HCT116 (cell line): ENCODE measurements around the gene PTGIR.

Experiments used
- CEBPB ChIP-seq: IDR thresholded peaks from 2 replicates; pipeline ENCODE4 v1.6.1; 2012; ENCODE audit warnings: low read depth
- EZH2 ChIP-seq: fragments of 200-600 bp; sonication (generic); IDR thresholded peaks from 2 replicates; pipeline ENCODE4 v1.6.1; 2017; ENCODE audit warnings: antibody characterized with exemption, mixed run types
- POLR2A ChIP-seq: IDR thresholded peaks from 2 replicates; pipeline ENCODE4 v1.7.0; 2011; ENCODE audit warnings: borderline replicate concordance; ENCODE audit not compliant: insufficient read depth, insufficient read length; ENCODE audit errors: extremely low read depth
- POLR2AphosphoS5 ChIP-seq: IDR thresholded peaks from 2 replicates; pipeline ENCODE4 v1.6.1; 2011; ENCODE audit warnings: mild to moderate bottlenecking, low read depth, low read length, moderate library complexity
- RAD21 ChIP-seq: IDR thresholded peaks from 2 replicates; pipeline ENCODE4 v1.6.1; 2012; ENCODE audit warnings: low read depth, mild to moderate bottlenecking
- SIN3A ChIP-seq: IDR thresholded peaks from 2 replicates; pipeline ENCODE4 v1.6.1; 2012; ENCODE audit warnings: low read depth
- ZNF274 ChIP-seq: fragments of 200-500 bp; sonication (Bioruptor generic); IDR thresholded peaks from 2 replicates; pipeline ENCODE4 v1.6.1; 2014; ENCODE audit warnings: mild to moderate bottlenecking, low read depth, low read length, inconsistent platforms
- TF ChIP-seq, protein P1 (sequence below): IDR thresholded peaks from 2 replicates; pipeline ENCODE4 v1.6.1; 2012
- TF ChIP-seq, protein P2 (sequence below): IDR thresholded peaks from 2 replicates; pipeline ENCODE4 v1.6.1; 2012
- TF ChIP-seq, protein P3 (sequence below): IDR thresholded peaks from 2 replicates; pipeline ENCODE4 v1.6.1; 2012; ENCODE audit warnings: low read depth
- TF ChIP-seq, protein P4 (sequence below), 3 experiments: fragments of 200-600 bp in 1 of 3; sonication (generic) in 1 of 3; IDR thresholded peaks in 2 of 3; conservative IDR thresholded peaks in 1 of 3; 2 replicates each; pipeline ENCODE4 v1.5.1; 2012 to 2017; ENCODE audit warnings: low read depth in 2 of 3, low read length in 2 of 3, antibody characterized with exemption in 1 of 3, borderline replicate concordance in 1 of 3, control low read depth in 1 of 3, mild to moderate bottlenecking in 1 of 3, mixed read lengths in 1 of 3, mixed run types in 1 of 3, moderate library complexity in 1 of 3; ENCODE audit not compliant: insufficient read depth in 1 of 3

DNA sequence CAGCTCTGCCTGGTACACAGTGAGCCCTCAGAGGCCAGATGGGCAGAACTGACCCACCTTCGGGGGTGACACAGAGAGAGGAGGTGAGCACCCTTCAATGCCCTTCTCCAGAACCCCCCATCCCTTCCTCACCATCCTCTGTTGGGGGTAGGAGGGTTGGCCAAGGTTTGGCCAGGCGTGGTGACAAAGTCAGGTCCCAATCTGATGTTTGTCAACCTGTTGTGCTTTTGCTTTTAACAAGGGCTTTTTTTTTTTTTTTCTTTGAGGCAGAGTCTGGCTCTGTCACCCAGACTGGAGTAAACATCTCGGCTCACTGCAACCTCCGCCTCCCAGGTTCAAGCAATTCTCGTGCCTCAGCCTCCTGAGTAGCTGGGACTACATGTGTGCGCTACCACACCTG lies 7.3 kb downstream of the PTGIR start:
- no peak for TF ChIP-seq POLR2A
- TF ChIP-seq, protein P1, sequence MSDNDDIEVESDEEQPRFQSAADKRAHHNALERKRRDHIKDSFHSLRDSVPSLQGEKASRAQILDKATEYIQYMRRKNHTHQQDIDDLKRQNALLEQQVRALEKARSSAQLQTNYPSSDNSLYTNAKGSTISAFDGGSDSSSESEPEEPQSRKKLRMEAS, result no peak
- no peak for TF ChIP-seq CEBPB
- TF ChIP-seq POLR2AphosphoS5, result no peak
- TF ChIP-seq, protein P2, sequence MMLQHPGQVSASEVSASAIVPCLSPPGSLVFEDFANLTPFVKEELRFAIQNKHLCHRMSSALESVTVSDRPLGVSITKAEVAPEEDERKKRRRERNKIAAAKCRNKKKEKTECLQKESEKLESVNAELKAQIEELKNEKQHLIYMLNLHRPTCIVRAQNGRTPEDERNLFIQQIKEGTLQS, result no peak
- TF ChIP-seq, protein P3, sequence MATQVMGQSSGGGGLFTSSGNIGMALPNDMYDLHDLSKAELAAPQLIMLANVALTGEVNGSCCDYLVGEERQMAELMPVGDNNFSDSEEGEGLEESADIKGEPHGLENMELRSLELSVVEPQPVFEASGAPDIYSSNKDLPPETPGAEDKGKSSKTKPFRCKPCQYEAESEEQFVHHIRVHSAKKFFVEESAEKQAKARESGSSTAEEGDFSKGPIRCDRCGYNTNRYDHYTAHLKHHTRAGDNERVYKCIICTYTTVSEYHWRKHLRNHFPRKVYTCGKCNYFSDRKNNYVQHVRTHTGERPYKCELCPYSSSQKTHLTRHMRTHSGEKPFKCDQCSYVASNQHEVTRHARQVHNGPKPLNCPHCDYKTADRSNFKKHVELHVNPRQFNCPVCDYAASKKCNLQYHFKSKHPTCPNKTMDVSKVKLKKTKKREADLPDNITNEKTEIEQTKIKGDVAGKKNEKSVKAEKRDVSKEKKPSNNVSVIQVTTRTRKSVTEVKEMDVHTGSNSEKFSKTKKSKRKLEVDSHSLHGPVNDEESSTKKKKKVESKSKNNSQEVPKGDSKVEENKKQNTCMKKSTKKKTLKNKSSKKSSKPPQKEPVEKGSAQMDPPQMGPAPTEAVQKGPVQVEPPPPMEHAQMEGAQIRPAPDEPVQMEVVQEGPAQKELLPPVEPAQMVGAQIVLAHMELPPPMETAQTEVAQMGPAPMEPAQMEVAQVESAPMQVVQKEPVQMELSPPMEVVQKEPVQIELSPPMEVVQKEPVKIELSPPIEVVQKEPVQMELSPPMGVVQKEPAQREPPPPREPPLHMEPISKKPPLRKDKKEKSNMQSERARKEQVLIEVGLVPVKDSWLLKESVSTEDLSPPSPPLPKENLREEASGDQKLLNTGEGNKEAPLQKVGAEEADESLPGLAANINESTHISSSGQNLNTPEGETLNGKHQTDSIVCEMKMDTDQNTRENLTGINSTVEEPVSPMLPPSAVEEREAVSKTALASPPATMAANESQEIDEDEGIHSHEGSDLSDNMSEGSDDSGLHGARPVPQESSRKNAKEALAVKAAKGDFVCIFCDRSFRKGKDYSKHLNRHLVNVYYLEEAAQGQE, result no peak
- TF ChIP-seq, protein P4, sequence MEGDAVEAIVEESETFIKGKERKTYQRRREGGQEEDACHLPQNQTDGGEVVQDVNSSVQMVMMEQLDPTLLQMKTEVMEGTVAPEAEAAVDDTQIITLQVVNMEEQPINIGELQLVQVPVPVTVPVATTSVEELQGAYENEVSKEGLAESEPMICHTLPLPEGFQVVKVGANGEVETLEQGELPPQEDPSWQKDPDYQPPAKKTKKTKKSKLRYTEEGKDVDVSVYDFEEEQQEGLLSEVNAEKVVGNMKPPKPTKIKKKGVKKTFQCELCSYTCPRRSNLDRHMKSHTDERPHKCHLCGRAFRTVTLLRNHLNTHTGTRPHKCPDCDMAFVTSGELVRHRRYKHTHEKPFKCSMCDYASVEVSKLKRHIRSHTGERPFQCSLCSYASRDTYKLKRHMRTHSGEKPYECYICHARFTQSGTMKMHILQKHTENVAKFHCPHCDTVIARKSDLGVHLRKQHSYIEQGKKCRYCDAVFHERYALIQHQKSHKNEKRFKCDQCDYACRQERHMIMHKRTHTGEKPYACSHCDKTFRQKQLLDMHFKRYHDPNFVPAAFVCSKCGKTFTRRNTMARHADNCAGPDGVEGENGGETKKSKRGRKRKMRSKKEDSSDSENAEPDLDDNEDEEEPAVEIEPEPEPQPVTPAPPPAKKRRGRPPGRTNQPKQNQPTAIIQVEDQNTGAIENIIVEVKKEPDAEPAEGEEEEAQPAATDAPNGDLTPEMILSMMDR (IDR thresholded peaks at IDR 0.05 in 2 of 3, conservative IDR thresholded peaks at IDR 0.05 in 1 of 3; ENCODE audit: borderline replicate concordance in 1 of 3, insufficient read depth in 1 of 3, low read depth in 2 of 3, low read length in 2 of 3), result no peak
- TF ChIP-seq EZH2, result no peak
- TF ChIP-seq RAD21, result no peak
- no peak for TF ChIP-seq ZNF274
- no peak for TF ChIP-seq SIN3A
